Thyroid gland (tissue), 4 donors: Measurements from ENCODE around the gene MAGI2.

Source experiments
- CTCF ChIP-seq, 6 experiments: fragments of 200-600 bp in 3 of 6; fragments of 450-650 bp in 3 of 6; sonication (generic) in 3 of 6; IDR thresholded peaks; one replicate each; pipeline ENCODE4 v1.5.1; 2016 to 2019; ENCODE audit warnings: antibody characterized with exemption in 6 of 6, mild to moderate bottlenecking in 2 of 6, inconsistent platforms in 1 of 6, moderate library complexity in 1 of 6
- POLR2A ChIP-seq, 2 donors: fragments of 450-650 bp; IDR thresholded peaks; one replicate each; pipeline ENCODE4 v1.6.1; 2017; ENCODE audit warnings: antibody characterized with exemption in 2 of 2, mild to moderate bottlenecking in 2 of 2, moderate library complexity in 1 of 2

GRCh38 chr7:78153285-78153684, 1300.2 kb downstream of the MAGI2 start:
- TF ChIP-seq CTCF (IDR thresholded peaks at IDR 0.05) (no peak), POLR2A (IDR thresholded peaks at IDR 0.05) (no peak)
